ENCODE results near the gene CHCHD4. TPM values are rescaled to one million over a fixed set of nuclear protein-coding genes. Genes with fewer than 3 reads are reported as not detected.

The CHCHD4 gene
- polyA plus RNA-seq, 1 of the 3 experiments (the other 2 are of a cell fraction), result 15.4 TPM

- CTCF ChIA-PET, result interaction anchor here (1.1 to 1.5 kb wide), 2 partner anchors 18 to 47 kb away, joined by 3 to 4 read pairs; no protein-coding TSS in a partner anchor
- 0 out of 2 replicates have a peak, but pooled peaks cover 9% of the 10 kb centered on the region for H4K20me1 ChIP-seq (ENCODE audit: insufficient read depth)
- H3K27me3 ChIP-seq (ENCODE audit: insufficient read depth), result no peaks in the 10 kb centered on the region
- H3K9me2 ChIP-seq, result no peaks in the 10 kb centered on the region
- peaks cover 3% of the 10 kb centered on the region; the same call in 1 of the 2 replicates for H3K9me3 ChIP-seq
- WGBS (ENCODE audit: low lambda C conversion rate), result over 99% methylated on average over 7 of the region's 7 CpGs
- H3K27ac ChIP-seq (ENCODE audit: low read depth in 2 of 2, low read length in 1 of 2), result no peak overlapping the region
- no peaks in the 10 kb centered on the region; a peak in 1 of 4 replicates for H3K4me1 ChIP-seq (ENCODE audit: control insufficient read depth in 1 of 2, insufficient read depth in 2 of 2, low read depth in 1 of 2, low read length in 1 of 2)
- H2AFZ ChIP-seq (ENCODE audit: low read depth), result no peak overlapping the region
- H3K36me3 ChIP-seq (replicated peaks in 1 of 2; ENCODE audit: control insufficient read depth in 1 of 2, insufficient read depth in 2 of 2, low read length in 1 of 2), result peaks cover 83 to 91% of the 10 kb centered on the region in 2 experiments
- POLR2A ChIA-PET, result no interaction called here
- DNase-seq, result no peak
- no peak overlapping the region for H3K4me2 ChIP-seq
- H3K79me2 ChIP-seq (ENCODE audit: insufficient read depth), result peaks cover 58% of the 10 kb centered on the region; the same call in 1 of the 2 replicates
- no peak for TF ChIP-seq EP300 (IDR thresholded peaks at IDR 0.05; ENCODE audit: borderline replicate concordance in 1 of 2, low read depth in 1 of 2, low read length in 1 of 2)
- no peak for TF ChIP-seq SIN3A (IDR thresholded peaks at IDR 0.05; ENCODE audit: borderline replicate concordance, low read depth, low read length)
- TF ChIP-seq USF2 (IDR thresholded peaks at IDR 0.05; ENCODE audit: borderline replicate concordance, low read depth, low read length), result no peak
- no peak for TF ChIP-seq FOXJ3 (CRISPR knock-in tag; IDR thresholded peaks at IDR 0.05)
- TF ChIP-seq ZBTB33 (IDR thresholded peaks at IDR 0.05; ENCODE audit: borderline replicate concordance, low read depth), result no peak
- TF ChIP-seq GABPA (IDR thresholded peaks at IDR 0.05; ENCODE audit: low read depth), result no peak
- TF ChIP-seq JUND (IDR thresholded peaks at IDR 0.05), result no peak
- TF ChIP-seq POLR2AphosphoS5 (IDR thresholded peaks at IDR 0.05; ENCODE audit: low read depth, low read length), result no peak
- no peak for TF ChIP-seq RFX5 (IDR thresholded peaks at IDR 0.05; ENCODE audit: low read length)
- TF ChIP-seq ELF1 (IDR thresholded peaks at IDR 0.05), result no peak
- TF ChIP-seq, protein P1, sequence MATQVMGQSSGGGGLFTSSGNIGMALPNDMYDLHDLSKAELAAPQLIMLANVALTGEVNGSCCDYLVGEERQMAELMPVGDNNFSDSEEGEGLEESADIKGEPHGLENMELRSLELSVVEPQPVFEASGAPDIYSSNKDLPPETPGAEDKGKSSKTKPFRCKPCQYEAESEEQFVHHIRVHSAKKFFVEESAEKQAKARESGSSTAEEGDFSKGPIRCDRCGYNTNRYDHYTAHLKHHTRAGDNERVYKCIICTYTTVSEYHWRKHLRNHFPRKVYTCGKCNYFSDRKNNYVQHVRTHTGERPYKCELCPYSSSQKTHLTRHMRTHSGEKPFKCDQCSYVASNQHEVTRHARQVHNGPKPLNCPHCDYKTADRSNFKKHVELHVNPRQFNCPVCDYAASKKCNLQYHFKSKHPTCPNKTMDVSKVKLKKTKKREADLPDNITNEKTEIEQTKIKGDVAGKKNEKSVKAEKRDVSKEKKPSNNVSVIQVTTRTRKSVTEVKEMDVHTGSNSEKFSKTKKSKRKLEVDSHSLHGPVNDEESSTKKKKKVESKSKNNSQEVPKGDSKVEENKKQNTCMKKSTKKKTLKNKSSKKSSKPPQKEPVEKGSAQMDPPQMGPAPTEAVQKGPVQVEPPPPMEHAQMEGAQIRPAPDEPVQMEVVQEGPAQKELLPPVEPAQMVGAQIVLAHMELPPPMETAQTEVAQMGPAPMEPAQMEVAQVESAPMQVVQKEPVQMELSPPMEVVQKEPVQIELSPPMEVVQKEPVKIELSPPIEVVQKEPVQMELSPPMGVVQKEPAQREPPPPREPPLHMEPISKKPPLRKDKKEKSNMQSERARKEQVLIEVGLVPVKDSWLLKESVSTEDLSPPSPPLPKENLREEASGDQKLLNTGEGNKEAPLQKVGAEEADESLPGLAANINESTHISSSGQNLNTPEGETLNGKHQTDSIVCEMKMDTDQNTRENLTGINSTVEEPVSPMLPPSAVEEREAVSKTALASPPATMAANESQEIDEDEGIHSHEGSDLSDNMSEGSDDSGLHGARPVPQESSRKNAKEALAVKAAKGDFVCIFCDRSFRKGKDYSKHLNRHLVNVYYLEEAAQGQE (IDR thresholded peaks at IDR 0.05; ENCODE audit: low read depth, low read length), result no peak
- TF ChIP-seq TAF1 (IDR thresholded peaks at IDR 0.05; ENCODE audit: borderline replicate concordance, low read depth, low read length), result no peak
- TF ChIP-seq MEF2A (IDR thresholded peaks at IDR 0.05; ENCODE audit: borderline replicate concordance, low read depth), result no peak
- TF ChIP-seq TCF12 (IDR thresholded peaks at IDR 0.05), result no peak
- TF ChIP-seq RCOR1 (IDR thresholded peaks at IDR 0.05; ENCODE audit: low read length), result no peak
- no peak for TF ChIP-seq RAD21 (IDR thresholded peaks at IDR 0.05; ENCODE audit: low read length)
- no peak overlapping the region for H3K9ac ChIP-seq
- H3K4me3 ChIP-seq (ENCODE audit: low read depth in 2 of 2, low read length in 1 of 2), result no peak overlapping the region
- H3F3A ChIP-seq (replicated peaks; ENCODE audit: insufficient read depth), result no peaks in the 10 kb centered on the region
Measured at GRCh38 chr3:14156201-14156600, 31.5 kb upstream of the CHCHD4 start.
